Spleen (tissue), 7 donors: ENCODE results near the gene MAP3K19.

Experiments used
- POLR2A ChIP-seq, 3 donors: fragments of 450-650 bp; IDR thresholded peaks; one replicate each; pipeline ENCODE4 v1.5.1; 2017; ENCODE audit warnings: antibody characterized with exemption in 3 of 3, mild to moderate bottlenecking in 1 of 3
- POLR2AphosphoS5 ChIP-seq, 3 donors: sonication (generic); formaldehyde crosslinking; IDR thresholded peaks; one replicate each; pipeline ENCODE4 v1.5.1; 2017; ENCODE audit warnings: antibody characterized with exemption in 3 of 3
- TF ChIP-seq, protein P1 (sequence below), 11 experiments: fragments of 200-600 bp in 7 of 11; fragments of 450-650 bp in 4 of 11; sonication (generic) in 4 of 11; IDR thresholded peaks in 8 of 11; conservative IDR thresholded peaks in 3 of 11; 1 replicate in 7 of 11; 2 replicates in 4 of 11; pipeline versions ENCODE4 v1.4.0 to v1.8.0; 2016 to 2021; ENCODE audit warnings: antibody characterized with exemption in 11 of 11, inconsistent platforms in 4 of 11, mild to moderate bottlenecking in 1 of 11
- donor health status: DM: no; HTN: no; CAD: no; lungs with moderate emphysema.
- donor health status: DM: no; HTN: no; CAD: no.
- donor health status: DM: no; HTN: no; CAD: no.

GRCh38 chr2:134949981-134950708, 97.1 kb downstream of the MAP3K19 start:
- TF ChIP-seq, protein P1, sequence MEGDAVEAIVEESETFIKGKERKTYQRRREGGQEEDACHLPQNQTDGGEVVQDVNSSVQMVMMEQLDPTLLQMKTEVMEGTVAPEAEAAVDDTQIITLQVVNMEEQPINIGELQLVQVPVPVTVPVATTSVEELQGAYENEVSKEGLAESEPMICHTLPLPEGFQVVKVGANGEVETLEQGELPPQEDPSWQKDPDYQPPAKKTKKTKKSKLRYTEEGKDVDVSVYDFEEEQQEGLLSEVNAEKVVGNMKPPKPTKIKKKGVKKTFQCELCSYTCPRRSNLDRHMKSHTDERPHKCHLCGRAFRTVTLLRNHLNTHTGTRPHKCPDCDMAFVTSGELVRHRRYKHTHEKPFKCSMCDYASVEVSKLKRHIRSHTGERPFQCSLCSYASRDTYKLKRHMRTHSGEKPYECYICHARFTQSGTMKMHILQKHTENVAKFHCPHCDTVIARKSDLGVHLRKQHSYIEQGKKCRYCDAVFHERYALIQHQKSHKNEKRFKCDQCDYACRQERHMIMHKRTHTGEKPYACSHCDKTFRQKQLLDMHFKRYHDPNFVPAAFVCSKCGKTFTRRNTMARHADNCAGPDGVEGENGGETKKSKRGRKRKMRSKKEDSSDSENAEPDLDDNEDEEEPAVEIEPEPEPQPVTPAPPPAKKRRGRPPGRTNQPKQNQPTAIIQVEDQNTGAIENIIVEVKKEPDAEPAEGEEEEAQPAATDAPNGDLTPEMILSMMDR (IDR thresholded peaks at IDR 0.05 in 8 of 11, conservative IDR thresholded peaks at IDR 0.05 in 3 of 11): no peak
- TF ChIP-seq POLR2A (IDR thresholded peaks at IDR 0.05): no peak
- no peak for TF ChIP-seq POLR2AphosphoS5 (IDR thresholded peaks at IDR 0.05)
